Measurements from ENCODE around the gene ADM2.

The ADM2 gene

DNA sequence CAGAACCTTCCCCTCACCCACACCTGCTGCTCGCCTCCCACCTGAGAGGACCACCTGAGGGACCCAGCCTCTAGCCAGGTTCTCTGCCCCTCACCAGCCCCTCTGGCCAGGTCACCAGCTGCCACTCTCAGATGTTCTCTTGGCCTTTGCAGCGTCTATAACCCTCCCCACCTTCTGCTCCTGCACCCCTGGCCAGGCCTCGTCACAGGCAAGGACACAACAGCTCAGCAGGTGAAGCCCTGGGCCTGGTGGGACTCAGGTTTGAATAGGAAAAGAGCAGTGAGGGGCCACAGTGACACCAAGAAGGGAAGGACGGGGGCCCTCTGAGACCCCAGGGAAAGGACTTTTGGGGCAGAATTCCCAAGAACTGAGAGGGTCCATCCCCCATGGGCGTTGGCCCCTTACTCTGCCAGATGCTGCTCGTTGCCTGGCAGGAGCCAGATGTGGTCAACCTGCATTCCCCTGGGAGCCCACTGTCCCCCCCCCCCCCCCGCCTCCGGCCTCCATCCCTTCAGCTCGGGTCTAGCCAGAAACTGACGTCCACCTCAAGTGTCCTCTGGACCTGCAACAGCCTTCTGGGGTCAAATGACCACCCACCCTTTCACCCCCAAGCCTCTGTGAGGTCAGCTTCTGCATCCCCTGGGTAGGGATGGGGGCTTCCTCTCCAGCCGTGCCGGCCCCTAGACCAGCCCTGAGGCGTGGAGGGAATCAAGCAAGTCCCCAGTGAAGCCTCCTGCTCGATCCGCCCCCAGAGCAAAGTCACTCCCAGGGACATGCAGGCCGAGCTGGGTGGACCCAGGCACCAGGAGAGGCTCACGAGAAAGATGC is 35.2 kb upstream of the ADM2 start:
- no peak for DNase-seq

DNA sequence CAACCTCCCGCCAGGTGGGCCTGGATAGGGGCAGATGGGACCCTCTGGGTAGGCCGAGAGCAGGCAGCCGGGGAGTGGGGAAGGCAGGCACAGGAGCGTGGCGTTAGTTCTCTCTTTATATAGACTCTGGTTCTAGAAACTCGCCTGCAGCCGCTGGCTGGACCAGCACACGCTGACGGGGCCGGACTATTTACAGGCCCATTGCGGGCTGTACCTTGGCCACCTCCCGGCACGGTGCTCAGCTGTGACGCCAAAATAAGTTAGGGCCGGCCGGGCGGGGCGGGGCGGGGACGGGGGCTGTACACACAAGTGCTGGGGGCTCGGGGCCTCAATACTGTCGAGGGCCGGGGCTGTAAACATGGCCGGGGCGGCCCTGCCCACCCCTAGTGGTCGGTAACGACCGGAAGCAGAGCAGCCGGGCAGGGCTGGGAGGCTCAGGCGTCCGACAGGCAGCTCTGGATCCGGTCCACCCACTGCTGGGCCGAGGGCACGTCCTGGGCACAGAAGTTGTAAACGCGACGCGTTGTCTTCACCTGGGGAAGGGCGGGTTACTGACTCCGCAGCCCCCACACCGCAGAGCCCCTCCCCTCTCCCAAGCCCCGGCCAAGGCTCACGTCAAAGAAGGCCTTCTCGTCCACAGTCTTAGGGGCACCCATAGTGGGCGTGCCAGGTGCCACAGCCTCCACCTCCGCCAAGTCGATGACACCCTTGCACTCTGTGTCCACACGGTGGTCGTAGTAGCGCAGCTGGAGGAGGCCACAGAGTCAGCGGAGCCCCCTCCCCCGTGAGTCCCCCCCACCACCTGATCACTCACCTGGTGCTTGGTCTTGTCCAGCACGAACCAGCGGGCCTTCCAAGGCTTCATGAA is 34.4 kb upstream of the ADM2 start:
- DNase-seq: no peak

DNA sequence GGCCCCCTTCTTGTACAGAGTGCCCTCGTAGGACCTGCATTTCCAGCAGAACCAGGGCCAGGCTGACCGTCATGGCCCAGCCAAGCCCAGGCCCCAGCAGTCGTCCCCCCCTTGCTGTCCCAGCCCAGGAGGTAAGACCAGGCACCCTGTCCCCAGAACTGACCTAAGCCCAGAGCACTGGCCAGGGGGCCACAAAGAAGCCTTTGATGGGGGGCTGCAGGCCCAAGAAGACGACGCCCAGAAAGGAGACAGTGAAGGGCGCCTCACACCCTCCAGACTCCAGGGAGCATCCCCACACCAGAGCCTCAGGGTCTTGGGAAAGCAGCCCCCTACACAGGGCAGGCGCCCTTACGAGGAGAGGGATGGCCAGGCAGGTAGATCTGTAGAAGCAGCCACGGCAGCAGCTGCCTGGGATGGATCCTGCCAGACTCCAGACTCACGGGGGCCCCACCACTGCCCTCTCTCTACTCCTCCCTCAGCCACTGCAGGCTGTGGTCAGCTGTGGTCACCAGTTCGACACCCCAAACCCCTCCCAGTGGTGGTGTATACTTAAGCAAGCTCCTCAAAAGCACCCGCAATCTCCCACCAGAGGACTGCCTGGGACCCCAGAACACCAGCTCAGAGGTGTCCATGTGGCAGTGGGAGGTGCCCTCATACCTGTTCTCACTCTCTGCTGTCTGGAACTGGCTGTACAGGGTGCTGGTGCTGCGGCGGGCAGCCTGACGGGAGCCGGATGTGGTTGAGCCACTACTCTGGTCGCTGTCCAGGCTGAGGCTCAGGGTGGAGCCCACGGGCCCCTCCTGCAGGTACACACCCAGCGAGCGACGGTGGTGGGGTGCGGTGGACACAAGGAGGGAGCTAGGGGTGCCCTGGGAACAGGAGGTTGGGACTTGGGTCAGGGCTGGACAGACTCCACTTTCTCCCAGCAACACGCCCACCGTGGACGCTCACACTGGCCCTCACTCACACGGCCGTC is 33.5 kb upstream of the ADM2 start:
- DNase-seq: no peak

DNA sequence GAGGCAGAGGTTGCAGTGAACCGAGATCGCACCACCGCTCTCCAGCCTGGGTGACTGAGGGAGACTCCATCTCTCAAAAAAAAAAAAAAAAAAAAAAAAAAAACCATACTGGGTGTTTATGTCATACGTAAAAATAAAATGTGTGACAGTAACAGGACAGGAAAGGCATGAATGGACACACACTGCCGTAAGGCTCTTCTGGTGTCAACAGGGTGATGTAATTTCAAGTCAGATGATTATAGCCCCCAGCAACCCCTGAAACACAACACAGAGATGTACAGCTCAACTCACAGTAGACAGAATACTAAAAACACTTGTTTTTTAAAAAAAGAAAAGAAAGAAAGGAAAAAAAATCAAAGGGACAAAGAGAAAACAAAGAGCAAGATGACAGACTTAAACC is 28.7 kb upstream of the ADM2 start:
- no peak for DNase-seq

DNA sequence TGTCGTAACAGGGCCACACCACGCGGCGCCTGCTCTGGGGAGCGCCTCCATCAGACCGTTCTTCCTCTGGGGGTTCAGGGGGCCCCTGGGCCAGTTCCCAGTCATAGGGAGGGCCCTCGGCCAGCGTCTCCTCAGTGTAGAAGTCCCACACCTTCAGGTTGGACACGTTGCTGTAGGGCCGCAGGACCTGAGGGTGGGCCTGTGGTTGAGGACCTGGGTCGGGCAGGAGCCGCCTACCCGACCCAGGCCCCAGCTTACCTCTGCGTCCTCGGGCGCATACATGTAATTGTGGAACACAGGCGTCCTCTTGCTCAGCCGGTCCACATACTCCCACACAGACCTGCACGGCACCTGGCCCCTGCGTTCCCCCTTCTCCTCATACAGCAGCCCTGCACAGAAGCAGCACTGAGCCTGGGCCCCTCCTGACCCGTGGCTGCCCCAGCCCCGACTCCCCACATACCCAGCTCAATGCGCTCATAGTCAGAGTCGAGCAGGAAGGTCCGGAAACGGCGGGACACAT is 26.7 kb upstream of the ADM2 start:
- no peak for DNase-seq

DNA sequence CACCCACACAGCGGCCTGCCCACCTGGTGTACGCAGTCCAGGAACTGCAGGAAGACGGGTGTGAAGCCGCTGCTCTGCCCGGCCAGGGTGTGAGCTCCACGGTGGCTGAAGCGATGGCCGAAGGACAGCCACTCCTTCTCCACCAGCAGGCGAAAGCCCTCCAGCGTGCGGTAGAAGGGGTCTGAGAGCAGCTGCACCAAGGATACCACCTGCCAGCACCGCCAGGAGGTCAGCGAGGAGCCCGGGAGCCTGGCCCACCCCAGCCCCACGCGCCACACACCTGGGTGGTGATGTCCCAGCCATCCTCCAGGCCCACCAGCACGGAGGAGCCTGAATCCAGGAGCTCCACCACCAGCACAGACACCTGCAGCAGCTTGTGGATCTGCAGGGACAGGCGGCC is 26.1 kb upstream of the ADM2 start:
- no peak for DNase-seq

DNA sequence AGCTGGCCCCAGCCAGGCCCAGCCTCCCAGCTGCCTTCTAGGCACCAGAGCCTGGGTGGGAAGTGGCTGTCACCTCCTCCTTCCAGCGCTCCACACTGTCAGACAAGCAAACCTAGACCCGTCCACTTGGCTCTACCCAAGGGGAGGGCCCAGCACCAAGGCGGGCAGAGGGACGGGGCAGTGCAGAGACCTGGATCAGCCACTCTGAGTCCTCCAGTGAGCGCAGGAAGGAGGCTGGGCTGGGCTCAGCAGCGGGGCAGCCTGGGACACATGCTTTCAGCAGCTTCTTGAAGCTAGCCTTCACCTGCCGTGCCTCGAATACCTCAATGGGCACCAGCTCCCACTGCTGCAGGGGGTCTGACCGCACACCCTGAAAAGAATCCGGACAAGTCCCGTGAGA is 25.3 kb upstream of the ADM2 start:
- no peak for DNase-seq

DNA sequence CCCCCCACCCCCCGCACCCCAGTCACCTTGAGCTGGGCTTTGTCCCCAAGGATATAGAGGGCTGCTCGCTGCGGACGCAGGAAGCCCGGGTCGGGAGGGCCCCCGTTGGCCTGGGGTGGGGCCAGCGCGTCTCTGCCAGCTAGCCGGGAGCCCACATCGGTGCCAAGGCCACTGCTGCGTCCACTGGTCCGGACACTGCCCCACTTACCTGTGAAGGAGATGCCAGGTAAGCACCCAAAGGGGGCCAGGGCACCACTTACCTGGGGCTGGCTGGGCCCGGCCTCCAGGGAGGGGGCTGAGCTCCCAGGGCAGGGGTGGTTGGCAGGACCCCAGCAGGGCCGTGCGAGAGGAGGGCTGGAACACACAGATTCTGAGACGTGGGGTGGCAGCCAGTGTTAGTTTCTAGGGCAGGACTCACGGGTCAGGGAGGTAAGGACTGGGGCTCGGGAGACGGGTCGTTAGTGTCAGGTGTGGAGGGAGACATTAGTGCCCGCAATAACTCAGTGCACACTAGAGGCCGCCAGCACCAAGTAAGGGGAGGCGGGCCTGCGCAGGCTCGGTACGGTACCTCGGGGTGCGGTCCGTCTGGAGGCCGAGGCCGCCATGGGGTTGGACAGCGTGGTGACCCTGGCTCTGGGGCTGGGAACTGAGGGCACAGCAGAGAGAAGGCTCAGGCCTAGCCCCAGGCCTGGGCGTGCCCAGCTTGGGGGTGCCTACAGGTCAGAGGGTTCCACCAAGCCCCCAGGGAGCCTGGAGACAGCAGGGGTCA is 24.7 kb upstream of the ADM2 start:
- DNase-seq: no peak

DNA sequence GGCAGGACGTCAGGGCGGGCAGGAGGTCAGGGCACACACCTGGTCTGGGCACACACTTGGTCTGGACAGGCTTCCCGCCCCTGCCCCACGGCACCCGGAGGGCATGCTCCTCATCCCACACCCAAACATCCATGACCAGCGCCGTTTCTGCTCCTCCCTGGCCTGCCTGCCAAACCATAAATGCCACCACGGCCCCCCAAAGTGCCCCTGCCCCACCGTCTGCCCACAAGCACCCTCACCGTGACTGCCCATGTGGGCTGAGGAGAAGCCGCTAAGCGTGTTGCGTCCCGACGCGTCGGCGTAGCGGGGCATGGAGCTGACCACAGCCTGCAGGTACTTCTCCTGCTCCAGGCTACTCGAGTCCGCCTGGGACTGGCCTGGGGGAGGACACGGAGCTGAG is 22.3 kb upstream of the ADM2 start:
- DNase-seq: no peak

DNA sequence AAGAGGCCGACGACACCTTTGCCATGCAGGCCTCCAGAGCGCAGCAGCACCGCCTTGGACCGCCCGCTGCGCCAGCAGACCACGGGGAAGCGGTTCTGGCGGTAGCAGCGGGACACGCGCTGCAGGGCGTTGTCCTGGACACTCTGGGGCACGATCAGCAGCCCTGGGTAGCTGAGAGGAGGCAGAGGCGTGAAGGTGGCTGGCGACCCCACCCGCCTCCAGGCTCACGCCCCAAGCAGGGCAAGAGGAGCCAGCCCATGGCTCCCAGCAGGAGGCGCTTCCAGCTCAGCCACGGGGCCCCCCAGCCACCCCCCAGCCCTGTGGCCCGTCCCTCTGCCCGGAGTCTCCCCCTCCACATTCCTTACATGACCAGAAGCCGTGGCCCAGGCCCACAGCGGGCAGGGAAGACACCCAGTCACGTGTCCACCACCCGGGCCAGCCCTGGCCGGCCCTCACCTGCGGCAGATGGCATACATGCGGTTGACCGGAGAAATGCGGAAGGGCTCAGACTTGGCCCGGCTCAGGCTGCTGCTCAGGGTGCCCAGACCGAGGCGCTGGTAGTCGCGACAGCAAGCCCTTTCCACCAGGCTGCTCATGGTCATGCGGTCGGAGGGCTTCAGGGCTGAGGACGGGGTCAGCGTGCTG is 21.7 kb upstream of the ADM2 start:
- no peak for DNase-seq

DNA sequence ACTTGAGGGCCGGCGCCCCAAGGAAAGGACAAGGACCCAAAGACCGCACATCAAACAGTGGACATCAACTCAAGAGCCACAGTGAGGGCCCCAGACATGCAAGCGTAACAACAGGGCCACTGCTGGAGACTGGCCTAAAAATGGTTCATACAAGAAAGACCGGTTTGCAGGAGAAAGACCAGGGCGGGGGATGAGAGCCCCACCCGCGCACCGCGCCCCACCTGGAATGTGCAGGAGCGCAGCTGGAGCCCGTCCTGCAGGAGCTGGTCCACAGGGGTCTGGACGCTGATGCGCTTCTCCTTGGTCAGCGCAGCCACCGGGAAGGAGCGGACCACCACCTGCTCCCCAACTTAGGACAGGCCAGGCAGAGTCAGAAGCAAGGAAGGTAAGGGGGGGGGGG is 20.4 kb upstream of the ADM2 start:
- DNase-seq: no peak

DNA sequence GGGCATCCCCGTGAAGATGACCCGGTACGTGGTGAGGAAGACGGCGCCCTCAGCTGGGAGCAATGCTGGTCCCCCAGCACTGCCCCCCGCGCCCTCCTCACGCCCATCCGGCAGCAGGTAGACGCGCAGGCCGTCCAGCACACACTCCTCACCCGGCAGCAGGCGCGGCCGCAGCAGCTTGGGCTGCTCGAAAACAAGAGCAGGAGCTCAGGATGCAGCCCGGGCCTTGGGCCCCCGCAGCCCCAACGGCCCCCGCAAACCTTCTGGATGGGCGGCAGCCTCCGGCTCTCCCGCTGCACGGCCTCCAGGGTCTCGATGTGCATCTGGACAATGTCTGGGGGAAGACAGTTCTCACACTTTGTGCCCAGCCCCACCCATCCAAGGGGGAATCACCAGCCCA is 19.8 kb upstream of the ADM2 start:
- DNase-seq: no peak

DNA sequence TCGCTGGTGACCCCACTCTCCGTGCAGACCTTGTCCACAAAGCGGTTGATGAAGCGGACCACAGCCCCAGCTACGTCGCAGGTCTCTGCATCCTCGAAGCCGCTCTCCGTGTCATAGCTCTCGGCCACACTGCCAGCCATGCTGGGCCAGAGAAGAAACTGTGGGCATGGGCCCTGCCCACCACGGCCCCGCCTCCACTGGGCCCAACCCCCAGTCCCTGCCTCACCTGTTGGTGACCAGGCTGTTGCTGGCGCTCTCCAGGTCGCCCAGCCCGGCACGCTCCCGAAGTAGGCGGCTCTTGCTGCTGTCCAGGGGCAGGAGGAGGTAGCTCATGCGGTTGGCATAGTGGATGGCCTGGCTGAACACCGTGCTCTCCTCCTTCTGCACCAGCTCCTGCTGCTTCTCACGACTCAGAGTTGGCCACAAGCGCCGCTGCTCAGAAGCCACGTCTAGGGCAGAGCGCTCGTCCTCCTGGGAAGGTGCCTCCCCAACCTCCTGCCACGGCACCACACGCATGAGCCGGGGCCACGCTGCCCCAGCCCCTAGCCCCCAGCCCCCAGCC is 19.3 kb upstream of the ADM2 start:
- no peak for DNase-seq

DNA sequence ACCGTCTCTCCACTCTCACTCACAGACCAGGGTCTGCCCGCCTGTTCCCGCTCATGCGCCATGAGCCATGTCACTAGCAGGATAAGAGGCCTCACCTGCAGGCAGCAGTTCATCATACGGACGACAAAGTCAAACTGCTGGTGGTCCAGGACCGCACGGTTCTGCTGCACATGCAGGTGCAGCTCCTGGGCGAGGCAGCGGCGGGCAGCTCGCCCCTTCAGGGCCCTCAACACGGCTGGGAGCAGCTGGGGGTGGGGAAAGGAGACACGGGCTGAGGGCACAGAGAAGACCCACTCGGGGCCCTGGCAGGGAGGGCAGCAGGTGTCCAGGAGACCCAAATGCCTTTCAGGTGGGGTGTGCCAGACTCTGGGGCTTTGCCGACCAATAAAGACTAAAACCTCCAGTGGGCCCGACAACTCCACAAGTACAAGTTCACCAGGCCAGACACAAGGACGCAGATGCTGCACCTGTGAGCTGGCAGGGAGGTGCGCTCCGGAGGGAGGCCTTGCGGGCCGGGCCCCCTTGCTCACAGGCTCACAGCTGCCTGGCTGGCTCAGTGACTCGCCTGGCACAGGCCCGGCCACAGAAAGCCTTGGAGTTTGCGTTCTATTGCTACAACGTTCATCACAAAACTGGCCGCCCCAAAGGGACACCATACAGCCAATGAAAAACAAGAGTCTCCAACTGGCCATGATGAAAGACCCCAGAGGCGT is 18.0 kb upstream of the ADM2 start:
- no peak for DNase-seq

DNA sequence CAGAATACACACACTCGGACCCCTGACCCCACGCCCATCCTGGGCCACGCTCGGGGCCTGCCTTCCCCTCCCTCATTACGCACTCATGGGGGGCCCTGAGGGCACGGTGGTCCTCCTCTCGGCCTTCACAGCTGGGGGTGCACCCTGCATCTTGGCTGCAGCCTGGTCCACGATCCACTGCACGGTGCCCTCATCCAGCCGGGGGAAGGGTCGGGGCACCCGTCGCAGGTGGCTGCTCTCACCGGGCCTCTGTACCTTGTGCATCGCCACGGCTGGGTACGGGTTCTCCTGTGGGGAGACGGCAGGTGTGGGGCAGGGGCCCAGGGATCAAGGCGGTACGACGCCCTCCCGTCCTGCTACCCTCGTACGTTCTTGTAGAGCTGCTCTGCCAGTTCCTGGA is 16.9 kb upstream of the ADM2 start:
- DNase-seq: no peak

DNA sequence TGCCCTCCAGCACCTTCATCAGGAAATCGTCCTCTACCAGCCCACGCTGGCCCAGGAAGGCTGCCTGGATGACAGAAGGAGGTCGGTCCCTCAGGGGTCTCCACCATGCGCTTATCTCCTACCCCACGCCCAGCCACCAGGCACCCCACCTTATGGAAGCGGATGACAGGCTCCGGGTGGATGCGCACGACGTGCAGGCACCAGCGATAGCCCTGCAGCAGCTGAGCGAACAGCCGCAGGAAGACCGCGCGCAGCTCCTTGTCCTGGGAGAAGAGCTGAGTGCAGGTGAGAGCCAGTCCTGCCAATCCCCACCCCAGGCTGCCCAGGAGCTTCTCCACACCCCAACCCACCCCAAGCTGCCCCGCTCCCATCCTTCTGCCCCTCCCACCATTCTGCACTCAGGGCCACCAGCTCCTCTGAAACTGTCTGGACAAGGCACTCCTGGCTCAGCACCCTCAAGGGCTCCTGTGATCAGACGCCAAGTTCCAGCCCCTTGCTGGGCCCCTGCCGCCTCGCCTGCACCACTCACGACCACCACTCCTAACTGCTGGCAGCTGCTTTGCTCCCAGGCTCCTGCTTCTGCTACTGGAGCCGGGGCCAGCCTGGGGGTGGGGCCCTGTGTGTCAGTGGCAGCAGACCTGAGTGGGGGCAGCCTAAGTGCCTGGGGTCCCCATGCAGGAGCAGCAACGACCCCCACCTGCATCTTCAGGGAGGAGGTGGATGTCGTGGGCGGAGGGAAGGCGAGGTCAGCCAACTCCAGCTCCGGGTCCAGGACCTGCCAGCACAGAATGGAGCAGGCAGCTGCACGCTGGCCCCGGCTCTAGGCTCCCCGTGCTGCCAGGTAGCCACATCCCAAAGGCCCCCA is 16.0 kb upstream of the ADM2 start:
- no peak for DNase-seq

DNA sequence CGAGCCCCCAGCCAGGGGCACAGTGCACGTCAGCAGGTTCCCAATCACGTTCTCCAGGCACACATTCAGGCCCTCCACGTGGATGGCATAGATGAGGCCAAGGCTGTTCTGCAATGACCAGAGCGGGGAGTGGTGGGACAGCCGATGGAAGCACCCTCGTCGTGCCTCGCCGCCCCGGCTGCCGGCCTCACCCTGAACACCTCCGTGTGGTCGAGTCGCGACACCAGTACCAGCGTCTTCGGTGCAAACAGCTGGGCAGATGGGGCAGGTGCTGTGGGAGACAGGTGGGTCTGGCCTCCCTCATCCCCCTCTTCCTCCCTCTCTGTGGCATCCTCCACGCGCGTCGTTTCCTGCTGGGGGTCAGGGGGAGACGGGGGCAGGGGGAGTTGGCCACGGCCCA is 14.0 kb upstream of the ADM2 start:
- DNase-seq: no peak

DNA sequence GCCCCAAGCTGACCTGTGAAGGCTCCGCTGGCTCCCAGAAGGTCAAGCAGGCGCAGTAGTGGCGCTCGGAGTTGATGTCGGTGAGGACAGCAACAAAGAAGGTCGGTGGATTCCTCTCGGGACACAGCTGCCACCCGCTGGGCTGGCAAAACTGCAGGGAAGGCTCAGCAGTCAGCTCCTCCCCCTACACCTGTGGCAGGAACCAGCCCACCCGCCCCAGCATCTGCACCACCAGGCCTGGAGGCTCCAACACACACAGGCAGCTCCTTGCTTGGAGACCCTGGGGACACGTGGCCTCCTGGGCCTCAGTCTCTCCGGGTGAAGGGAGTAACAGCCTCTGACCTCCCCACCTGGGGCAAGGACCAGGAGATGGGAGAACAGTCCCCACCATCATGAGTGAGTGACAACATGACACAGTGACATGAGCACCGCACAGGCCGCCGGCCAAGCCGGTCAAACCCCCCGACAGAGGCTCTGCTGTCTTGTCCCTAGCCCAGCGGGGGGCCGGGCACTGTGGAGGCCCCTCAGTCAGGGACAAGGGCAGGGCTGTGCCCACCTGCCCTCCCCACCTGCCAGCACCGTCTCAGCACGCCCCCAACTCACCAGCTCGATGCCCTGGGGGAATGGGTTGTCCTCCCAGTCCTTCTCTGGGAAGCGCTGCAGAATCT is 13.4 kb upstream of the ADM2 start:
- no peak for DNase-seq

DNA sequence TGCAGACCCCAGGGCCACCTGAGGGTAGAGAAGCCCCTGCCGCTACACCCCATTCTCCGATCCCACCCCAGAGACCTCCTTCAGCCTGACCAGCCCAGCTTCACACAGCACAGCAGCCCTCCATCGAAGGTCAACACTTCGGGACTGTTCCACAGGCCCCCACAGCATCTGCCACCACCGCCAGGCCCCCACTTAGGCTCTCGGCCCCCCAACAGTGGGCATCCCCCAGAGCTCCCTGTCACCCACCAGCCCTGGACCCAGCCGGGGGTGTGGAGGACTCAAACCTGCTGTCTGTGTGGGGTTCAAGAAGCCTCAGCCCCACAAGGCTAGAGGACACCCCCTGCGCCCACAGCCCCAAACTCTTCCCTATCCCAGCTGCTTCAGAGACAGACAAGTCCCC is 12.7 kb upstream of the ADM2 start:
- DNase-seq: no peak
